OCI-LY3 (cell line): ENCODE results near the gene PRDM11.

ENCODE experiments used
- EZH2phosphoT487 ChIP-seq: fragments of 200-600 bp; shearing (Covaris generic); IDR thresholded peaks from 2 replicates; pipeline ENCODE4 v1.6.1; 2018; ENCODE audit warnings: antibody characterized with exemption, mixed run types, low read depth
- TF ChIP-seq, protein P1 (sequence below): fragments of 200-600, 300-600 bp; sonication (generic); IDR thresholded peaks from 2 replicates; pipeline ENCODE4 v1.5.1; 2014; ENCODE audit warnings: antibody characterized with exemption, low read length, low read depth

GRCh38 chr11:45141631-45142030 is 4.8 kb upstream of the PRDM11 start:
- TF ChIP-seq, protein P1, sequence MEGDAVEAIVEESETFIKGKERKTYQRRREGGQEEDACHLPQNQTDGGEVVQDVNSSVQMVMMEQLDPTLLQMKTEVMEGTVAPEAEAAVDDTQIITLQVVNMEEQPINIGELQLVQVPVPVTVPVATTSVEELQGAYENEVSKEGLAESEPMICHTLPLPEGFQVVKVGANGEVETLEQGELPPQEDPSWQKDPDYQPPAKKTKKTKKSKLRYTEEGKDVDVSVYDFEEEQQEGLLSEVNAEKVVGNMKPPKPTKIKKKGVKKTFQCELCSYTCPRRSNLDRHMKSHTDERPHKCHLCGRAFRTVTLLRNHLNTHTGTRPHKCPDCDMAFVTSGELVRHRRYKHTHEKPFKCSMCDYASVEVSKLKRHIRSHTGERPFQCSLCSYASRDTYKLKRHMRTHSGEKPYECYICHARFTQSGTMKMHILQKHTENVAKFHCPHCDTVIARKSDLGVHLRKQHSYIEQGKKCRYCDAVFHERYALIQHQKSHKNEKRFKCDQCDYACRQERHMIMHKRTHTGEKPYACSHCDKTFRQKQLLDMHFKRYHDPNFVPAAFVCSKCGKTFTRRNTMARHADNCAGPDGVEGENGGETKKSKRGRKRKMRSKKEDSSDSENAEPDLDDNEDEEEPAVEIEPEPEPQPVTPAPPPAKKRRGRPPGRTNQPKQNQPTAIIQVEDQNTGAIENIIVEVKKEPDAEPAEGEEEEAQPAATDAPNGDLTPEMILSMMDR: no peak
- TF ChIP-seq EZH2phosphoT487: no peak
